ENCODE measurements around the gene LTC4S.
A peak's percentile ranks its signal among the peaks of the same experiment; 100 is the strongest.
"Not testable (repeated sequence)": the region's sequence is repeated elsewhere in the genome, so short reads cannot be mapped to it uniquely, and the experiment has no call there.

LTC4S gene

GRCh38 chr5:179833709-179834070, 39.9 kb downstream of the LTC4S start:
- H3K9me2 ChIP-seq (replicated peaks; ENCODE audit: insufficient read depth, low read length), result no peaks in the 10 kb centered on the region
- no peak overlapping the region for H3K4me3 ChIP-seq (ENCODE audit: low read length)
- H3K9me3 ChIP-seq (replicated peaks; ENCODE audit: insufficient read depth, low read length), result no peaks in the 10 kb centered on the region
- H3K4me2 ChIP-seq (ENCODE audit: low read depth, low read length), result no peak overlapping the region
- no peak overlapping the region for H3K9ac ChIP-seq (ENCODE audit: low read length)
- TF ChIP-seq CTCF (IDR thresholded peaks at IDR 0.05; ENCODE audit: low read length) (no peak), EZH2 (optimal IDR thresholded peaks at IDR 0.05; ENCODE audit: low read depth, low read length) (no peak), EZH2phosphoT487 (IDR thresholded peaks at IDR 0.05; ENCODE audit: low read length) (no peak)
- H4K20me1 ChIP-seq (ENCODE audit: insufficient read depth, low read length), result no peaks in the 10 kb centered on the region
- no peak overlapping the region for H2AFZ ChIP-seq (ENCODE audit: low read length)
- peaks cover 33% of the 10 kb centered on the region for H3K79me2 ChIP-seq (ENCODE audit: low read length)
- peaks cover 37% of the 10 kb centered on the region for H3K36me3 ChIP-seq (replicated peaks; ENCODE audit: insufficient read depth, low read length)
- H3K27me3 ChIP-seq (replicated peaks; ENCODE audit: insufficient read depth, low read length), result no peaks in the 10 kb centered on the region
- no peaks in the 10 kb centered on the region for H3K4me1 ChIP-seq (ENCODE audit: low read length)
- no peak for DNase-seq
- peaks cover 51% of the 10 kb centered on the region for H3F3A ChIP-seq (ENCODE audit: insufficient read depth, low read length)
- H3K27ac ChIP-seq (ENCODE audit: low read length), result no peak overlapping the region

GRCh38 chr5:179834120-179834519, 40.3 kb downstream of the LTC4S start:
- Histone ChIP-seq H3K27ac (ENCODE audit: low read length) (no peak overlapping the region), H2AFZ (ENCODE audit: low read length) (no peak overlapping the region), H3K9me3 (replicated peaks; ENCODE audit: insufficient read depth, low read length) (no peaks in the 10 kb centered on the region), H3K9ac (ENCODE audit: low read length) (no peak overlapping the region), H3K9me2 (replicated peaks; ENCODE audit: insufficient read depth, low read length) (no peaks in the 10 kb centered on the region), H3K27me3 (replicated peaks; ENCODE audit: insufficient read depth, low read length) (no peaks in the 10 kb centered on the region), H4K20me1 (ENCODE audit: insufficient read depth, low read length) (no peaks in the 10 kb centered on the region), H3F3A (ENCODE audit: insufficient read depth, low read length) (peaks cover 48% of the 10 kb centered on the region), H3K4me1 (ENCODE audit: low read length) (no peaks in the 10 kb centered on the region), H3K4me3 (ENCODE audit: low read length) (no peak overlapping the region), H3K36me3 (replicated peaks; ENCODE audit: insufficient read depth, low read length) (peaks cover 32% of the 10 kb centered on the region), H3K79me2 (ENCODE audit: low read length) (peaks cover 28% of the 10 kb centered on the region), H3K4me2 (ENCODE audit: low read depth, low read length) (no peak overlapping the region)
- no peak for DNase-seq
- TF ChIP-seq EZH2phosphoT487 (IDR thresholded peaks at IDR 0.05; ENCODE audit: low read length) (no peak), CTCF (IDR thresholded peaks at IDR 0.05; ENCODE audit: low read length) (no peak), EZH2 (optimal IDR thresholded peaks at IDR 0.05; ENCODE audit: low read depth, low read length) (no peak)

- not testable (repeated sequence) for H3K9ac ChIP-seq (ENCODE audit: low read length); H3K9me3 ChIP-seq (replicated peaks; ENCODE audit: insufficient read depth, low read length); H3K4me1 ChIP-seq (ENCODE audit: low read length); DNase-seq; H4K20me1 ChIP-seq (ENCODE audit: insufficient read depth, low read length); H3K27ac ChIP-seq (ENCODE audit: low read length); H2AFZ ChIP-seq (ENCODE audit: low read length); H3K4me2 ChIP-seq (ENCODE audit: low read depth, low read length); H3K27me3 ChIP-seq (replicated peaks; ENCODE audit: insufficient read depth, low read length); H3K9me2 ChIP-seq (replicated peaks; ENCODE audit: insufficient read depth, low read length); H3K4me3 ChIP-seq (ENCODE audit: low read length)
- peaks cover 50% of the 10 kb centered on the region for H3F3A ChIP-seq (ENCODE audit: insufficient read depth, low read length)
- peaks cover 24% of the 10 kb centered on the region for H3K79me2 ChIP-seq (ENCODE audit: low read length)
- peaks cover 27% of the 10 kb centered on the region for H3K36me3 ChIP-seq (replicated peaks; ENCODE audit: insufficient read depth, low read length)
Observed at GRCh38 chr5:179834871-179835270, 41.1 kb downstream of the LTC4S start.

GRCh38 chr5:179836225-179837019, 42.6 kb downstream of the LTC4S start:
- Histone ChIP-seq H3F3A (ENCODE audit: insufficient read depth, low read length) (peaks cover 49% of the 10 kb centered on the region), H3K9ac (ENCODE audit: low read length) (no peak overlapping the region), H3K4me3 (ENCODE audit: low read length) (no peak overlapping the region), H3K4me2 (ENCODE audit: low read depth, low read length) (no peak overlapping the region), H3K9me3 (replicated peaks; ENCODE audit: insufficient read depth, low read length) (no peaks in the 10 kb centered on the region), H3K9me2 (replicated peaks; ENCODE audit: insufficient read depth, low read length) (no peaks in the 10 kb centered on the region), H3K27ac (ENCODE audit: low read length) (no peak overlapping the region), H2AFZ (ENCODE audit: low read length) (no peak overlapping the region), H4K20me1 (ENCODE audit: insufficient read depth, low read length) (no peaks in the 10 kb centered on the region), H3K27me3 (replicated peaks; ENCODE audit: insufficient read depth, low read length) (no peaks in the 10 kb centered on the region), H3K79me2 (ENCODE audit: low read length) (peaks cover 18% of the 10 kb centered on the region), H3K4me1 (ENCODE audit: low read length) (no peaks in the 10 kb centered on the region), H3K36me3 (replicated peaks; ENCODE audit: insufficient read depth, low read length) (peaks cover 26% of the 10 kb centered on the region)
- TF ChIP-seq CTCF (IDR thresholded peaks at IDR 0.05; ENCODE audit: low read length) (no peak), EZH2phosphoT487 (IDR thresholded peaks at IDR 0.05; ENCODE audit: low read length) (no peak), EZH2 (optimal IDR thresholded peaks at IDR 0.05; ENCODE audit: low read depth, low read length) (no peak)
- peak; percentile 26 for DNase-seq

Measured in MM.1S (cell line).